Loucy (cell line): Measurements from ENCODE around the gene CSTPP1.

Experiments used
- EZH2phosphoT487 ChIP-seq: fragments of 200-600 bp; IDR thresholded peaks from 2 replicates; pipeline ENCODE4 v1.6.1; 2018; ENCODE audit warnings: antibody characterized with exemption, mild to moderate bottlenecking, moderate library complexity, borderline replicate concordance
- TF ChIP-seq, protein P1 (sequence below): fragments of 200-600 bp; sonication (generic); conservative IDR thresholded peaks from 2 replicates; pipeline ENCODE4 v1.5.1; 2014; ENCODE audit warnings: mild to moderate bottlenecking, antibody characterized with exemption, low read length

- TF ChIP-seq, protein P1, sequence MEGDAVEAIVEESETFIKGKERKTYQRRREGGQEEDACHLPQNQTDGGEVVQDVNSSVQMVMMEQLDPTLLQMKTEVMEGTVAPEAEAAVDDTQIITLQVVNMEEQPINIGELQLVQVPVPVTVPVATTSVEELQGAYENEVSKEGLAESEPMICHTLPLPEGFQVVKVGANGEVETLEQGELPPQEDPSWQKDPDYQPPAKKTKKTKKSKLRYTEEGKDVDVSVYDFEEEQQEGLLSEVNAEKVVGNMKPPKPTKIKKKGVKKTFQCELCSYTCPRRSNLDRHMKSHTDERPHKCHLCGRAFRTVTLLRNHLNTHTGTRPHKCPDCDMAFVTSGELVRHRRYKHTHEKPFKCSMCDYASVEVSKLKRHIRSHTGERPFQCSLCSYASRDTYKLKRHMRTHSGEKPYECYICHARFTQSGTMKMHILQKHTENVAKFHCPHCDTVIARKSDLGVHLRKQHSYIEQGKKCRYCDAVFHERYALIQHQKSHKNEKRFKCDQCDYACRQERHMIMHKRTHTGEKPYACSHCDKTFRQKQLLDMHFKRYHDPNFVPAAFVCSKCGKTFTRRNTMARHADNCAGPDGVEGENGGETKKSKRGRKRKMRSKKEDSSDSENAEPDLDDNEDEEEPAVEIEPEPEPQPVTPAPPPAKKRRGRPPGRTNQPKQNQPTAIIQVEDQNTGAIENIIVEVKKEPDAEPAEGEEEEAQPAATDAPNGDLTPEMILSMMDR, result peak; percentile 55
- TF ChIP-seq EZH2phosphoT487, result no peak
These were observed 39.7 kb upstream of the CSTPP1 start for GRCh38 chr11:46896719-46897406.
